SIG-M5 (cell line): Measurements from ENCODE around the gene NLGN1.
"Not testable (repeated sequence)": the region's sequence is repeated elsewhere in the genome, so short reads cannot be mapped to it uniquely, and the experiment has no call there.

ENCODE experiments used
- DNase-seq: peaks from one replicate; lab custom pipeline; 2025; lab: John Stamatoyannopoulos, UW

NLGN1 gene

GRCh38 chr3:173553635-173554280, 156.2 kb downstream of the NLGN1 start:
- no peak for DNase-seq

GRCh38 chr3:173556546-173556945, 159.0 kb downstream of the NLGN1 start:
- DNase-seq: no peak

GRCh38 chr3:173567997-173568396, 170.5 kb downstream of the NLGN1 start:
- no peak for DNase-seq

GRCh38 chr3:173568623-173569022, 171.1 kb downstream of the NLGN1 start:
- no peak for DNase-seq

- DNase-seq: no peak
These were observed 186.0 kb downstream of the NLGN1 start for GRCh38 chr3:173583496-173583895.

GRCh38 chr3:173584093-173584837, 186.7 kb downstream of the NLGN1 start:
- no peak for DNase-seq

GRCh38 chr3:173584838-173585831, 187.6 kb downstream of the NLGN1 start:
- DNase-seq: no peak

- DNase-seq: no peak
These were observed 188.6 kb downstream of the NLGN1 start for GRCh38 chr3:173586166-173586565.

- no peak for DNase-seq
These were observed 189.5 kb downstream of the NLGN1 start for GRCh38 chr3:173587055-173587454.

GRCh38 chr3:173588556-173588955, 191.0 kb downstream of the NLGN1 start:
- no peak for DNase-seq

GRCh38 chr3:173589116-173589515, 191.6 kb downstream of the NLGN1 start:
- no peak for DNase-seq

- no peak for DNase-seq
These were observed 193.9 kb downstream of the NLGN1 start for GRCh38 chr3:173591401-173591800.

- not testable (repeated sequence) for DNase-seq
These were observed 197.3 kb downstream of the NLGN1 start for GRCh38 chr3:173594881-173595280.

- no peak for DNase-seq
These were observed 202.1 kb downstream of the NLGN1 start for GRCh38 chr3:173599673-173600072.

- DNase-seq: no peak
These were observed 217.0 kb downstream of the NLGN1 start for GRCh38 chr3:173614522-173614921.

GRCh38 chr3:173615661-173616060, 218.1 kb downstream of the NLGN1 start:
- DNase-seq: no peak

GRCh38 chr3:173617490-173617889, 219.9 kb downstream of the NLGN1 start:
- no peak for DNase-seq

- no peak for DNase-seq
These were observed 220.6 kb downstream of the NLGN1 start for GRCh38 chr3:173618148-173618547.

- no peak for DNase-seq
These were observed 221.2 kb downstream of the NLGN1 start for GRCh38 chr3:173618703-173619102.

GRCh38 chr3:173622166-173622565, 224.6 kb downstream of the NLGN1 start:
- DNase-seq: no peak

GRCh38 chr3:173624086-173624485, 226.5 kb downstream of the NLGN1 start:
- DNase-seq: no peak

- DNase-seq: no peak
These were observed 233.3 kb downstream of the NLGN1 start for GRCh38 chr3:173630849-173631248.
